ENCODE results near the gene DPF3.

The DPF3 gene

DNA sequence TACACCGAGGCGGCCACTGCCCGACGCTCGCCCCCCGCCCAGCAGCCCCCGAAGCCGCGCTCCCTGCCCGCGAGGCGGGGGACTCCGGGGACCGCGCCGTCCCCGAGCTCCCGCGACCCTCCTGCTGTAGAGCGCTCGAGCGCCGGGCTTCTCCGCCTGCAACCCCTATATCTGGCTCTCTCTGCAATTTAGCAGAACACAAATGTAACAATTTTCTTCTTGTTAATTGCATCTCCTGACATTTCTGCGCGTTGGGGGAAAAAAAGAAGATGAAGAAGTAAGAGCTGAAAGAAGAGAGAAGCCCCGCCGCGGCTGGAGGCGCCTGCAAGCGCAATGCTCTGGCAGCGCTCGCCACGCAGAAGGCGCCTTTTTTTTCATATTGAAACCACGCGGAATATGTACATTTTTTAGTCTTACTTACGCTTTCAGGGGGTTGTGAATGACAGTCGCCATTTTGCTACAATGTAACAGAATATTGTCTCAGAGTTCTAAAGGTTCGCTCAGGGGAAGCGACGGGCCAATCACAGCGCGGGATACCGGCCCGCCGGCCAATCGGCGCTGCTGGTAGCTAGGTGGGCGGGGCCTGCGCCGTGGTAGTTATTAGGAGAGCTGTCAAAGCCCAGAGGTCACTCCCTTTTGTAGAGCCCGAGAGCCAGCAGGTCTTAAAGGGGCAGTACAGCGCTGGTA, at the start of gene DPF3:
Gene DPF3 (minus strand): TSS at position 466 of the 687 bp plus-strand sequence. CDS start 13 bp downstream, at position 453.
- DNase-seq = peak; percentile 92

DNA sequence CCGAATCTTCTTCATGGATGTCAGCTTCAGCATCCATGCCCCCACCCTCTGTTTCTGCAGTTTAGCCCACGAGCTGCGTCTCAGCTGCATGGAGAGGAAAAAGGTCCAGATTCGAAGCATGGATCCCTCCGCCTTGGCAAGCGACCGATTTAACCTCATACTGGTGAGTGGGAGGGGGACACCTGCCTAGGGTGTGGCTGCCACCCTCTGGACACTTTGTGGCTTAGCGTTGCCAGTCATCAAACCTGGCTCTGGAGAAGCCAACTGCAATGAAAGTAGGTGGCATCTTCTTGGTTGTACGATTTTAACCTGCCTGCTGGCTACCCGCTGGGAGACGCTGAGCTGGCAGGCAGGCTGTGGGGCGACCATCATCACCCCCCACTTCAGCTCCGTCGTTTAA, 49.0 kb upstream of the DPF3 start:
- DNase-seq = no peak

GRCh38 chr14:72941286-72941985, 47.5 kb upstream of the DPF3 start:
- no peak for DNase-seq

GRCh38 chr14:72939630-72940029, 45.7 kb upstream of the DPF3 start:
- DNase-seq = no peak

DNA sequence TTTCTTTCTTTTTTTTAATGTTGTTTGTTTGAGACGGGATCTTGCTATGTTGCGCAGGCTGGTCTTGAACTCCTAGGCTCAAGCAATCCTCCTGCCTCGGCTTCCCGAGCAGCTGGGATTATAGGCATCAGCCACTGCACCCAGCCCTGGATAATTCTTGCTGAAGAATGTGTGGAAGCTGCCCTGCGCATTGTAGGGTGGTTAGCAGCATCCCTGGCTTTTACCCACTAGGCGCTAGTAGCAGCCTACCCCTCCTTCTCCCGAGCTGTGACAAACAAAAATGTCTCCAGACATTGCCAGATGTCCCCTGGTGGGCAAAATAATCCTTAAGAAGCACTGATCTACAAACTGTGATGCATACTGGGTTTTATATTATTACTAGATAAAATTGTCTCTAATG, 39.0 kb upstream of the DPF3 start:
- DNase-seq = no peak

DNA sequence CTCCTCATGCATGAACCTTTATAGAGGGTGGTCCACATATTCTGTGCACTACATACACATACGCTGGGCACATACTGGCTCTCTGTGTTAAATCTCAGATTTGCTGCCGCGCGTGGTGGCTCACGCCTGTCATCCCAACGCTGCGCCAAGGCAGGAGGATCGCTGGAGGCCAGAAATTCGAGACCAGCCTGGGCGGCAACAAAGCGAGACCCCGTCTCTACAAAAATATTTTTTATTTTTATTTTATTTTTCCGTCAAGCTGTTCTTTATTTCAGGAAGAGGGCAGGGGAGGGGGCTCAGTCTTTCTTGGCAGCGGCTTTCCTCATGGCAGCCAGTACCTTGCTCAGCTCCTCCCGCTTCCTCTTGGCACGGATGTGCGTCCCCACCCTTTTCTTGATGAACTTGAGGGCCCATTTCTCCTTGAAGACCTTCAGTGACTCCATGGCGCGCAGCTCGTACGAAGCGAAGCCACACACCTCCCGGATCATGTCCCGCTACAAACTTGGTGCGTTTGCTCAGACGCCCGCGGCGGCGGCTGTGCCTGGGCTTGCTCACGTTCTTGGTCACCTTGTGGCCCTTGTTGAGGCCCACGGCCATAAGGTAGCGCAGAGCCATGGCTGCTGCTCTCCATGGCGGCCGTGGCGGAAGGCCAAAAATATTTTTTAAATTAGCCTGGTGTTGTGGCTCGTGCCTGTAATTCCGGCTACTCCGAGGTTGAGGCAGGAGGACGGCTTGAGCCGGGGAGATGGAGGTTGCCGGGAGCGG, 35.6 kb upstream of the DPF3 start:
- DNase-seq = no peak

GRCh38 chr14:72928872-72929271, 35.0 kb upstream of the DPF3 start:
- DNase-seq = no peak

DNA sequence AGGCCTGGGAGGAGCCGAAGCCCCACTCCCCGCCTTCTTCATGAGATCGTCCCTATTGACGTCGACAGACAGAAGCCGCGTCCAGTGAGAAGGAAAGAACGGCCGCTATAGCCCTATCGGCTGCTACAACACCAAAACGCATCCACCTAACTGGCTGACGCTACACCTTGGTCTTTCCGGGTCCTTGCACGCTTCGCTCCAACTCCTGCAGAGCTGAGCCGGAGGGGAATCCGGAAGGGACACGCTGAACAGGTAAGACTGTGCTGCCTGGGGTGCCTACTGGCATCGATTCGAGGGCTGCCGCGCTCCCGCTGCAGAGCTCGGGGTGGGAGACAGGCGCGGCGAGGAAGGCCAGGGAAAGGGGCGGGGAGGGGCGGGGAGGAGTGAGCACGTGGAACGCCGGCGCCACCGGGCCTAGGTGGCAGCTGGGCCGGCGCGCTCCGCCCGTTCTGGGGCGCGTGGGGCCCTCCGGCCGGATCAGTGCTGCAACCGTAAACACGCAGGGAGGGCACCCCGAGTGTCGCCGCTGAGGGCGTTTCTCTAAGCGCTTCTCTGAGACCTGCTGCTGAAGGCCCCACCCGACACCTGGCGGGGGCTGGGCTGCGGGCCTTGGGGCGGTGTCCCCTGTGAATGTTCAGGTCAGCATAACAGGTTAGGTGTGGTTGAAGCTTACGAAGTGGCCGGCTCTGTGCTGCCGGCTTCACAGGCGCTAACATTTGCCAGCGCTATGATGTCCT, 32.6 kb upstream of the DPF3 start, which contains the start of gene DCAF4:
Gene DCAF4 (plus strand): TSS at position 173 of the 737 bp plus-strand sequence. CDS start 11,515 bp downstream, outside the sequence.
- DNase-seq = peak; percentile 91

DNA sequence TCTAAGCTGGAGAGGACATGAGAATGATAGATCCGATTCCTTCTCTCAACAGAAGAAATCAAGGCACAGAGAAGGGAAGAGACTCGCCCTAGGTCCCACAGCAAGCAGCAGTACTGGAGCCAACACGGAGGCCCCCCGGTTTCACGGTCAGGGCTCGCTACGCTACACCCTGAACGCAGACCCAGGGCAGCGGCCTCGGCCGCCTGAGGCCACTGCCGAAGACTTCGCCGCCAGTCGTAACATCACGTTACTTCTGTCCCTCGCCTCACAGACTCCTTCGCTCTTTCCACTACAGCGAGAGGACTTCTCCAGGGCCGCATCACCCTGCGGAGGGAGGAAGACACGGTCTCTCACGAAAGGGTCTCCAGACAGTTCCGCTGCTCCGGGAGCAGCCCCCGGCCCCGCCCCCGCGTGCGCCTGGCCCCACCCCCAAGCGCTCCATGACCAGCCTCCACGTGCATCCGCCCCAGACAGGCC, 32.0 kb upstream of the DPF3 start:
- DNase-seq = no peak

DNA sequence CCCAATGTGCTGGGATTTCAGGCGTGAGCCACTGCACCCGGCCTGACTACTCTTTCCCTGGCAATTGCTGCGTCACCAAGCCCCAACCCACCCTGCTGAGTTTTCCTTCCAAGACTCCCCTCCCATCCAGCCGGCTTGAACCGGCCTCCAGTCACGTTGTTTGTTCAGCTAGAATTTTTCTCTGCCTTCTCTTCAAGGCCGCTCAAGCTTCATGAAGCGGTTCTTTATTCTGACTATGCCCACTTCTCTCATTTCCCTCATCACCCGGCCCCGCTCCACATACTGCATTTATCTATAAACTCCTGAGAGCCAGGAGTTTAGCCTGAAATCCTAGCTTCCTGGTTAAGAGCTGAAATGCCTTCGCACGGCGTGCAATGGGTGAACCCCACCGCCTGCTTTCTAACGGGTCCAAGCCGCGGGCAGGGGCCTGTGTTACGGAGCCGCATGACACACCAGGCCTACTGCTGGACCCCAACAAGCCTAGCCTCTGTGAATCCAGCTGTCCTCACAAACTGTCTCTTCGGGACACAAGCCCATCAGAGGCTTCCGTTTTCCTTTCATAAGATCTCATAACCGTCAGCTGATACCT, 31.4 kb upstream of the DPF3 start:
- no peak for DNase-seq

GRCh38 chr14:72924337-72924736, 30.4 kb upstream of the DPF3 start:
- no peak for DNase-seq

GRCh38 chr14:72921396-72921795, 27.5 kb upstream of the DPF3 start:
- DNase-seq = no peak

DNA sequence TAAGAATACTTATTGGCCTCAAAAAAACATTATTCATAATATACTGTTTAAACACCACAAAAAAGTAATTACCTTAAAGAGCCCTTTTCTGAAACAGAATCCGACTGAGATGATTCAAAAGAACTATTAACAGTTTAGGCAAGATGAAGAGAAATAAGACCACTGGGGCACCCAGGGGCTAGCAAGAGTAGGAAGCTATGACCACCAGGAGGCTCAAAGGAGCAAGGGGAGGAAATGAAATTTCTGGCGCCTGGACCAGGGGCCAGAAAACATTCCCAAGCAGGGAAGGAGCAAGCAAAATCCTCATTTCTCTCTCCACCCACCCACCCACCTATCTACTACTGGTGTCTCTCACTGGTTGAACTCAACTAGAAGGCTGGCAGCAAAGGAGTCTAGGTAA, 26.1 kb upstream of the DPF3 start:
- no peak for DNase-seq

GRCh38 chr14:72917094-72917802, 23.3 kb upstream of the DPF3 start:
- DNase-seq = no peak

- no peak for DNase-seq
Measured at GRCh38 chr14:72916174-72916573, 22.3 kb upstream of the DPF3 start.

DNA sequence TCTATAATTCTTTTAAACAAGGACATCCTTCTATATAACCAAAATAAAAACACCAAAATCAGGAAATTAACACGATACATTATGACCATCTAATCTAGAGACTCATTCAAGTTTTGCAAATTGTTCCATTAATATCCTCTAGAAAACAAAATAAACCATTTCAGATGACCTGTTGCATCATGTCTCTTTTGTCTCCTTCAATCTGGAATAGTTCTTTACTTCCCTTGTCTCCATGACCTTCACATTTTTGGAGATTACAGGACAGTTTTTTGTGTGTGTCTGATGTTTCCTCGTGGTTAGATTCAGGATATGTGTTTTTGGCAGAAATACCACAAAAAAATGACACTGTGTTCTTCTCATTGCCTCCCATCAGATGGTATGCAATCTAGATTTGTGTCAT, 19.9 kb upstream of the DPF3 start:
- no peak for DNase-seq

GRCh38 chr14:72909163-72909562, 15.3 kb upstream of the DPF3 start:
- DNase-seq = no peak

- no peak for DNase-seq
Measured at GRCh38 chr14:72907886-72908285, 14.0 kb upstream of the DPF3 start.

DNA sequence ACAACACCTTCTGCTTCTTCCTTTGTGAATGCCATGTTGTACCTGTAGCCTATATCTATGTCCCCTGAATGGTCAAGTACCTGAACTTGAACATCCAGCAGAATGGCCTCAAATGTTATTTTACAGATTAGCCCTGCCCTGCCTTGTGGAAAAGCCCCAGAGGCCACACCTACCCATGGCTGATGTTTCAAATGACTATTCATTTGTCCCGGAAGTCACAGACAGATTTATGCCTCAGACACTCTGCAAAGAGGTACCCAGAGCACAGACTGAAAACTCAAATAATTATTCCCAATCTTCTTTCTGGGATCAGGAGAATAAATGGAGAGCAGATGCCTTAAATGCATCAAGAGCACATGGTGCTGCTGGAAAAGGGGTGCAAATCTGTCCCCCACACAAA, 13.0 kb upstream of the DPF3 start:
- DNase-seq = no peak

- DNase-seq = no peak
Measured at GRCh38 chr14:72906316-72906715, 12.4 kb upstream of the DPF3 start.

GRCh38 chr14:72904840-72905561, 11.1 kb upstream of the DPF3 start:
- peak; percentile 59 for DNase-seq
